GM23338 (cell line): ENCODE data around the gene NFS1.

ENCODE experiments used
- CREB1 ChIP-seq: fragments of 250-450 bp; sonication (Bioruptor Pico); IDR thresholded peaks from 2 replicates; pipeline ENCODE4 v1.5.0; 2020; ENCODE audit warnings: low read depth, mild to moderate bottlenecking, moderate library complexity
- EZH2 ChIP-seq: fragments of 200-600 bp; sonication (generic); IDR thresholded peaks from one replicate; pipeline ENCODE4 v1.8.0; 2017; ENCODE audit warnings: antibody characterized with exemption, mild to moderate bottlenecking, low read depth; ENCODE audit not compliant: unreplicated experiment
- EZH2phosphoT487 ChIP-seq: fragments of 200-600 bp; sonication (generic); IDR thresholded peaks from one replicate; pipeline ENCODE4 v1.8.1; 2018; ENCODE audit warnings: antibody characterized with exemption; ENCODE audit not compliant: unreplicated experiment
- JUNB ChIP-seq: IDR thresholded peaks from one replicate; pipeline ENCODE4 v1.6.1; 2016; ENCODE audit warnings: antibody characterized with exemption; ENCODE audit not compliant: unreplicated experiment
- NANOG ChIP-seq: IDR thresholded peaks from 2 replicates; pipeline ENCODE4 v1.6.1; 2016; ENCODE audit warnings: antibody characterized with exemption, borderline replicate concordance
- POLR2AphosphoS5 ChIP-seq: IDR thresholded peaks from 2 replicates; pipeline ENCODE4 v1.6.1; 2016; ENCODE audit warnings: antibody characterized with exemption, low read depth
- STAT1 ChIP-seq: IDR thresholded peaks from one replicate; pipeline ENCODE4 v1.6.1; 2016; ENCODE audit warnings: antibody characterized with exemption; ENCODE audit not compliant: unreplicated experiment
- ZNF114 ChIP-seq: fragments of 250-450 bp; sonication (Bioruptor Pico); IDR thresholded peaks from 2 replicates; pipeline ENCODE4 v1.5.0; 2020; ENCODE audit warnings: mild to moderate bottlenecking, moderate library complexity
- ZNF331 ChIP-seq: fragments of 250-450 bp; sonication (Bioruptor Pico); IDR thresholded peaks from 2 replicates; pipeline ENCODE4 v1.5.0; 2020; ENCODE audit warnings: low read depth, mild to moderate bottlenecking, moderate library complexity
- TF ChIP-seq, protein P1 (sequence below), 2 experiments: fragments of 200-600 bp in 1 of 2; sonication (generic) in 1 of 2; conservative IDR thresholded peaks; 2 replicates each; pipeline versions ENCODE4 v1.5.1 to v1.6.1; 2016 to 2017; ENCODE audit warnings: antibody characterized with exemption in 2 of 2, low read depth in 2 of 2, mild to moderate bottlenecking in 2 of 2, moderate library complexity in 1 of 2
- TF ChIP-seq, protein P2 (sequence below): IDR thresholded peaks from 2 replicates; pipeline ENCODE4 v1.6.1; 2016; ENCODE audit warnings: antibody characterized with exemption
- TF ChIP-seq, protein P3 (sequence below): IDR thresholded peaks from one replicate; pipeline ENCODE4 v1.6.1; 2018; ENCODE audit warnings: antibody characterized with exemption; ENCODE audit not compliant: unreplicated experiment

DNA sequence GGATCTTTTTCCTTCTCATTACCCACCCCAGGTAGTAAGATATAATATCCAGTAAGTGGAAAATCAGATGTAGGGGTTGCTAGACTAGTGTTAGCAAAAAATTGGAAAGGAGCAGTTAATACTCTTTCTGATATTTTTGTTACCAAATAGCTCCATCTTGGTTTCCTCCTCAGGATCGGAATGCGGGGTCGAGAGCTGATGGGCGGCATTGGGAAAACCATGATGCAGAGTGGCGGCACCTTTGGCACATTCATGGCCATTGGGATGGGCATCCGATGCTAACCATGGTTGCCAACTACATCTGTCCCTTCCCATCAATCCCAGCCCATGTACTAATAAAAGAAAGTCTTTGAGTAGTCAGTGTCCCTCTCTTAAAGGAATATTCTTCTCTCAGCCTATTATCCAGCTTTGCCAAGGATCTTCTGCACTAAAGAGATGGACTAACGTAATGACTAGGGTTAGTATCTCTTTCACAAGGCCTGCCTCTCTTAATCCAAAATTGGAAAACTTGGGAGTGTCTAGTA lies 1.5 kb upstream of the NFS1 start:
- TF ChIP-seq, protein P1, sequence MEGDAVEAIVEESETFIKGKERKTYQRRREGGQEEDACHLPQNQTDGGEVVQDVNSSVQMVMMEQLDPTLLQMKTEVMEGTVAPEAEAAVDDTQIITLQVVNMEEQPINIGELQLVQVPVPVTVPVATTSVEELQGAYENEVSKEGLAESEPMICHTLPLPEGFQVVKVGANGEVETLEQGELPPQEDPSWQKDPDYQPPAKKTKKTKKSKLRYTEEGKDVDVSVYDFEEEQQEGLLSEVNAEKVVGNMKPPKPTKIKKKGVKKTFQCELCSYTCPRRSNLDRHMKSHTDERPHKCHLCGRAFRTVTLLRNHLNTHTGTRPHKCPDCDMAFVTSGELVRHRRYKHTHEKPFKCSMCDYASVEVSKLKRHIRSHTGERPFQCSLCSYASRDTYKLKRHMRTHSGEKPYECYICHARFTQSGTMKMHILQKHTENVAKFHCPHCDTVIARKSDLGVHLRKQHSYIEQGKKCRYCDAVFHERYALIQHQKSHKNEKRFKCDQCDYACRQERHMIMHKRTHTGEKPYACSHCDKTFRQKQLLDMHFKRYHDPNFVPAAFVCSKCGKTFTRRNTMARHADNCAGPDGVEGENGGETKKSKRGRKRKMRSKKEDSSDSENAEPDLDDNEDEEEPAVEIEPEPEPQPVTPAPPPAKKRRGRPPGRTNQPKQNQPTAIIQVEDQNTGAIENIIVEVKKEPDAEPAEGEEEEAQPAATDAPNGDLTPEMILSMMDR (conservative IDR thresholded peaks at IDR 0.05; ENCODE audit: low read depth in 2 of 2): no peak
- TF ChIP-seq POLR2AphosphoS5 (no peak), EZH2 (no peak), JUNB (no peak), EZH2phosphoT487 (no peak), ZNF114 (no peak), STAT1 (no peak), NANOG (no peak), CREB1 (CRISPR knock-in tag) (no peak), ZNF331 (CRISPR knock-in tag) (no peak)
- TF ChIP-seq, protein P2, sequence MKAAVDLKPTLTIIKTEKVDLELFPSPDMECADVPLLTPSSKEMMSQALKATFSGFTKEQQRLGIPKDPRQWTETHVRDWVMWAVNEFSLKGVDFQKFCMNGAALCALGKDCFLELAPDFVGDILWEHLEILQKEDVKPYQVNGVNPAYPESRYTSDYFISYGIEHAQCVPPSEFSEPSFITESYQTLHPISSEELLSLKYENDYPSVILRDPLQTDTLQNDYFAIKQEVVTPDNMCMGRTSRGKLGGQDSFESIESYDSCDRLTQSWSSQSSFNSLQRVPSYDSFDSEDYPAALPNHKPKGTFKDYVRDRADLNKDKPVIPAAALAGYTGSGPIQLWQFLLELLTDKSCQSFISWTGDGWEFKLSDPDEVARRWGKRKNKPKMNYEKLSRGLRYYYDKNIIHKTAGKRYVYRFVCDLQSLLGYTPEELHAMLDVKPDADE: no peak
- TF ChIP-seq, protein P3, sequence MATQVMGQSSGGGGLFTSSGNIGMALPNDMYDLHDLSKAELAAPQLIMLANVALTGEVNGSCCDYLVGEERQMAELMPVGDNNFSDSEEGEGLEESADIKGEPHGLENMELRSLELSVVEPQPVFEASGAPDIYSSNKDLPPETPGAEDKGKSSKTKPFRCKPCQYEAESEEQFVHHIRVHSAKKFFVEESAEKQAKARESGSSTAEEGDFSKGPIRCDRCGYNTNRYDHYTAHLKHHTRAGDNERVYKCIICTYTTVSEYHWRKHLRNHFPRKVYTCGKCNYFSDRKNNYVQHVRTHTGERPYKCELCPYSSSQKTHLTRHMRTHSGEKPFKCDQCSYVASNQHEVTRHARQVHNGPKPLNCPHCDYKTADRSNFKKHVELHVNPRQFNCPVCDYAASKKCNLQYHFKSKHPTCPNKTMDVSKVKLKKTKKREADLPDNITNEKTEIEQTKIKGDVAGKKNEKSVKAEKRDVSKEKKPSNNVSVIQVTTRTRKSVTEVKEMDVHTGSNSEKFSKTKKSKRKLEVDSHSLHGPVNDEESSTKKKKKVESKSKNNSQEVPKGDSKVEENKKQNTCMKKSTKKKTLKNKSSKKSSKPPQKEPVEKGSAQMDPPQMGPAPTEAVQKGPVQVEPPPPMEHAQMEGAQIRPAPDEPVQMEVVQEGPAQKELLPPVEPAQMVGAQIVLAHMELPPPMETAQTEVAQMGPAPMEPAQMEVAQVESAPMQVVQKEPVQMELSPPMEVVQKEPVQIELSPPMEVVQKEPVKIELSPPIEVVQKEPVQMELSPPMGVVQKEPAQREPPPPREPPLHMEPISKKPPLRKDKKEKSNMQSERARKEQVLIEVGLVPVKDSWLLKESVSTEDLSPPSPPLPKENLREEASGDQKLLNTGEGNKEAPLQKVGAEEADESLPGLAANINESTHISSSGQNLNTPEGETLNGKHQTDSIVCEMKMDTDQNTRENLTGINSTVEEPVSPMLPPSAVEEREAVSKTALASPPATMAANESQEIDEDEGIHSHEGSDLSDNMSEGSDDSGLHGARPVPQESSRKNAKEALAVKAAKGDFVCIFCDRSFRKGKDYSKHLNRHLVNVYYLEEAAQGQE: no peak
